T-cell (primary cell): ENCODE results near the gene RBM43. TPM values are rescaled to one million over a fixed set of nuclear protein-coding genes. Genes with fewer than 3 reads are reported as not detected.

Experiments used
- ATAC-seq, 4 experiments: fragments of 200-7000 bp in 3 of 4; fragments of 150-1000 bp in 1 of 4; cut with Tn5 transposase; replicated peaks in 1 of 4; 1 replicate in 3 of 4; 2 replicates in 1 of 4; pipeline ENCODE4 v1.10.0; 2021; ENCODE audit warnings: moderate library complexity in 3 of 4, mild to moderate bottlenecking in 2 of 4, moderate number of reproducible peaks in 1 of 4
- CTCF ChIA-PET, 2 donors: fragments of 300-600 bp; sonication (Branson Sonifier 250); formaldehyde crosslinking; loops; one replicate each; lab custom pipeline; 2022; ENCODE audit warnings: antibody characterized with exemption in 2 of 2; lab: Charles Lee
- POLR2A ChIA-PET, 2 donors: fragments of 300-600 bp; sonication (Branson Sonifier 250); formaldehyde crosslinking; loops; one replicate each; lab custom pipeline; 2022; ENCODE audit warnings: antibody characterized with exemption in 2 of 2; lab: Charles Lee
- DNase-seq, 35 experiments: peaks; one replicate each; pipeline versions ENCODE4 v3.0.0 to v3.0.0-alpha.2; 2013 to 2023
- H3K27ac ChIP-seq: one replicate; pipeline ENCODE4 v1.5.1; 2013; ENCODE audit warnings: low read length
- H3K27me3 ChIP-seq, 2 experiments: replicated peaks in 1 of 2; 1 replicate in 1 of 2; 2 replicates in 1 of 2; pipeline versions ENCODE4 v1.6.1 to v1.7.0; 2013; ENCODE audit warnings: low read length in 1 of 2, mixed read lengths in 1 of 2; ENCODE audit not compliant: control insufficient read depth in 2 of 2, insufficient read depth in 2 of 2; ENCODE audit errors: extremely low read depth in 1 of 2
- H3K36me3 ChIP-seq, 2 donors: 1 replicate in 1 of 2; 2 replicates in 1 of 2; pipeline versions ENCODE4 v1.6.1 to v1.7.0; 2013; ENCODE audit warnings: low read length in 1 of 2; ENCODE audit not compliant: control insufficient read depth in 2 of 2, insufficient read depth in 1 of 2; ENCODE audit errors: extremely low read depth in 1 of 2
- H3K4me1 ChIP-seq, 2 experiments: 1 replicate in 1 of 2; 2 replicates in 1 of 2; pipeline versions ENCODE4 v1.6.1 to v1.7.0; 2013; ENCODE audit warnings: low read length in 2 of 2, mixed read lengths in 1 of 2; ENCODE audit not compliant: insufficient read depth in 2 of 2, control insufficient read depth in 1 of 2; ENCODE audit errors: extremely low read depth in 1 of 2
- H3K4me3 ChIP-seq, 2 donors: 1 replicate in 1 of 2; 2 replicates in 1 of 2; pipeline versions ENCODE4 v1.5.1 to v1.7.0; 2013; ENCODE audit warnings: mild to moderate bottlenecking in 2 of 2, low read length in 1 of 2, moderate library complexity in 1 of 2; ENCODE audit not compliant: control insufficient read depth in 1 of 2; ENCODE audit errors: extremely low read depth in 1 of 2
- H3K9me3 ChIP-seq: 2 replicates; pipeline ENCODE4 v1.7.0; 2013
- H3K27ac Mint-ChIP-seq, 2 donors: one replicate each; pipeline ENCODE4 v1.8.0; 2020 to 2021; ENCODE audit warnings: mild to moderate bottlenecking in 2 of 2, mixed read lengths in 2 of 2
- H3K27me3 Mint-ChIP-seq, 2 donors: one replicate each; pipeline ENCODE4 v1.8.0; 2021 to 2022; ENCODE audit warnings: mixed read lengths in 2 of 2
- H3K36me3 Mint-ChIP-seq: one replicate; pipeline ENCODE4 v1.8.0; 2021; ENCODE audit warnings: mixed read lengths
- H3K4me1 Mint-ChIP-seq, 3 donors: one replicate each; pipeline ENCODE4 v1.8.0; 2020 to 2022; ENCODE audit warnings: mixed read lengths in 3 of 3, mild to moderate bottlenecking in 1 of 3
- H3K4me3 Mint-ChIP-seq, 3 donors: one replicate each; pipeline ENCODE4 v1.8.0; 2020 to 2022; ENCODE audit warnings: mild to moderate bottlenecking in 3 of 3, mixed read lengths in 3 of 3, moderate library complexity in 3 of 3
- H3K9me3 Mint-ChIP-seq, 3 donors: one replicate each; pipeline ENCODE4 v1.8.0; 2020 to 2022; ENCODE audit warnings: mixed read lengths in 3 of 3
- WGBS: methylation state at CpG from one replicate; pipeline ENCODE4 v1.1.5; 2013; ENCODE audit warnings: missing lambda C conversion rate; ENCODE audit not compliant: insufficient coverage; 5-methylcytosine and 5-hydroxymethylcytosine counted together
- total RNA-seq, 35 experiments: library from RNA in 6 of 35; stranded (reverse) in 6 of 35; fragments of 120-200 nt in 1 of 35; gene quantifications; one replicate each; pipeline versions ENCODE4 v1.2.1 to v1.2.4 and lab custom pipeline; 2013 to 2026

RBM43 gene
- total RNA-seq, 5 donors from 2014 or later (not counting 1 experiment from before 2014, with no cell fraction given) = 11.4 to 18.2 (median 16.8) TPM

DNA sequence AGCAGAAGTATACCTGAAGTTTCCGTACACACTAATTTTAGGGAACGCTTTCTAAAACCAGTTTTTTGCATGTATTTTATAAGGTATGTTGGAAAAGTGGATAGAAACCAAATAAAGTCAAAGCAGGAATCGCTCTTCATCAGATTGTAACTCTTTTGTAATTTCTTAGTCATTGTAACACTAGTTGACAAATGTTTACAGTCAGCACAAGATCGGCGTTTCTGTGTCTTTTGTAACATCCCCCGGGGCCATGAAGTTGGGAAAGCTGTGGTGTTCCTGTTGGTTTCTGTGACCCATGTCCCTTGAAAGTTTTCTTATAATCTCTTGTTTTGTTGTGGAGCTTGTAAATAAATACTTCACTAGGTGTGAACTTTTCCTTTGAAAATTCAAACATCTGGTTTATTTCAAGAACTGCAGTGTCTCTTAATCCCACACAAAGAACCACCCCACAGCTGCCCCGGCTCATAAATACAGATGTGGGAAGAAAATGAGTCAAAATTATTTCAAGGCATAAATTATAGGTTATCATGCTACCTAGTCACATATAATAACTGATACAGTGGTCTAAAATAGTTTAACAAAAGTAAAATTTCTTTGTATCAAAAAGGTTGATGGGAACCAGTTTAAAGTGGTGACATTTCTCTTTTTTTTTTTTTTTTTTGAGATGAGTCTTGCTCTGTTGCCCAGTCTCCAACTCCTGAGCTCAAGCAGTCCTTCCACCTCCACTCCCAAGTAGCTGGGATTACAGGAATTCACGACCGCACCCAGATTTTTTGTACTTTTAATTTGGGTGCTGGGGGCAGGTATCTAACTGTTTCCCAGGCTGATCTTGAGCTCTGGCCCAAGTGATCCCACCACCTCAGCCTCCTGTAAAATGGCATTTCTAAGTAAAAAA lies 28.6 kb upstream of the RBM43 start:
- no peaks in the 10 kb centered on the region for H3K36me3 ChIP-seq
- H3K4me1 Mint-ChIP-seq = peaks cover 47 to 54% (median 53%) of the 10 kb centered on the region in 3 donors
- ChIA-PET POLR2A (interaction anchor here (0.6 to 1.3 kb wide), 4 partner anchors 29 to 1703 kb away, joined by 3 to 6 read pairs (median 3); partner anchors contain the start of gene RBM43 (in 1 of the 2)), CTCF (interaction anchor here (0.6 to 1.8 kb wide), 8 partner anchors 26 to 1729 kb away, joined by 3 to 9 read pairs (median 4); partner anchors contain the start of gene RBM43 (in 1 of the 2))
- peak overlapping the region; percentile 83 to 91 (median 91) for H3K4me3 Mint-ChIP-seq
- H3K9me3 Mint-ChIP-seq = no peaks in the 10 kb centered on the region
- H3K27me3 ChIP-seq = peaks cover 0 to under 1% of the 10 kb centered on the region in 2 experiments
- peak overlapping the region; percentile 84 to 91 for H3K4me3 ChIP-seq
- peaks cover 18 to 22% of the 10 kb centered on the region in 2 experiments for H3K4me1 ChIP-seq
- no CpG with 5 or more reads among the region's 9 CpGs for whole genome bisulfite sequencing
- H3K9me3 ChIP-seq = no peaks in the 10 kb centered on the region
- H3K27ac ChIP-seq = peak overlapping the region; percentile 98
- H3K27ac Mint-ChIP-seq = peak overlapping the region; percentile 96 to 99
- peak in 13 of 35 experiments; percentile 1 to 25 (median 9) for DNase-seq
- peak; percentile 18 to 31 (median 26) for ATAC-seq
- peaks cover 5% of the 10 kb centered on the region for H3K36me3 Mint-ChIP-seq
- no peaks in the 10 kb centered on the region for H3K27me3 Mint-ChIP-seq

DNA sequence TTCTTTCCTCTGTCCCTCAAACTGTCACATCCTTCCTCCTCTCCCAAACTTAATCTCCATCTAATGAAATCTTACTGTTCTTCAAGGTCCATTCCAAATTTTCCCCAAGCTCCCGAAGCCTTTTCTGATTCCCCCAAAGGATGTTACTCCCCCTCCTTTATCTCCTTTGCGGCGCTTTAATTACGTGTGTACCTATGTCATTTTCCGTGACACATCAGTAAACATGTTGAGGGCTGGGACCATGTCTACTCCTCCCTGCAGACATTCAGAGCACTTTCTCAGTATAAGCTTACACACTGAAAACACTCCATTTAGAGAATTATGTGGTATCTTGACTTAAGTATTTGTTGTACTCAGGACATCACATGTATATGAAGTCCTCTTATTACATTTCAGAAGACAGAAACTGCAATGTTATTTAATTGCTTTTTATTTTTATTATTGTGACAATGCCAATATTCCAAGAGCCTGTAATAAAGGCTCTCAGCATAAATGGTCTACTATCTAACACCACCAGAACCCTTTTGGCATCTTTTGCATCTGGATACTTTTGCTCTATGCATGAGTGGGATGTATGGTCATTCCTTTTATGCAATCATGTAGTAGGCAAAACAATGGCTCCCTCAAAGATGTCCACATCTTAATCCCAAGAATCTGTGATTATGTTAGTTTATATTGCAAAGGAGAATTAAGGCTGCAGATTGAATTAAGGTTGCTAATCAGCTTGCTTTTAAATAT lies 26.0 kb upstream of the RBM43 start:
- 88% methylated on average over 1 of the region's 5 CpGs for WGBS
- Histone ChIP-seq H3K4me1 (peaks cover 18 to 22% of the 10 kb centered on the region in 2 experiments), H3K4me3 (peak overlapping the region; percentile 84 to 91), H3K27ac (peak overlapping the region; percentile 98), H3K36me3 (no peaks in the 10 kb centered on the region), H3K27me3 (no peaks in the 10 kb centered on the region), H3K9me3 (no peaks in the 10 kb centered on the region)
- no peaks in the 10 kb centered on the region for H3K9me3 Mint-ChIP-seq
- H3K4me3 Mint-ChIP-seq = peak overlapping the region; percentile 83 to 91 (median 91)
- DNase-seq = no peak
- no peak for ATAC-seq
- peak overlapping the region; percentile 93 to 96 for H3K27ac Mint-ChIP-seq
- peaks cover 57 to 69% (median 65%) of the 10 kb centered on the region in 3 donors for H3K4me1 Mint-ChIP-seq
- ChIA-PET POLR2A (no interaction called here), CTCF (interaction anchor here in 1 of 2 donors (0.5 kb wide), 1 partner anchor 79 kb away, joined by 3 read pairs; no protein-coding TSS in a partner anchor)
- peaks cover 8% of the 10 kb centered on the region for H3K36me3 Mint-ChIP-seq
- no peaks in the 10 kb centered on the region for H3K27me3 Mint-ChIP-seq

DNA sequence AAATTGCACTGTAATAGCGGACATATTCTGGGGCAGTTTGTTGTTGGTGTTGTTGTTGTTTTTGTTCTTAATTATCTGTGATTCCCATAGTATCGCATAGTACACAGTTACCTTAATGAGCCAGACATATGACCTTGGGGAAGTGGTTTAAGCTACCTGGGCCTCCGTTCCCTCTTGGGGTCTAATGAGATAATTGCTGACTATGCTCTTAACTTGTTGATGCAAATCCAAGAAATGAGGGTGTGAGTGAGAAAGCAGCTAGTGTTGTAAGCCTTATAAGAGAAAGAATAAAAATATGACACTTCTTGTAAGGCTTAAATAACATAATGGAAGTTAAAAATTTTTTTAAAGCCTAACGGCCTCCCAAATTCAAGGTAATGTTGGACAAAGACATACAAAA lies 20.7 kb upstream of the RBM43 start:
- ChIA-PET CTCF (no interaction called here), POLR2A (no interaction called here)
- Histone ChIP-seq H3K4me3 (no peak overlapping the region), H3K9me3 (no peaks in the 10 kb centered on the region), H3K4me1 (peaks cover under 1 to 4% of the 10 kb centered on the region in 2 experiments), H3K27ac (no peak overlapping the region), H3K36me3 (peaks cover 1 to 44% of the 10 kb centered on the region in 2 donors), H3K27me3 (no peaks in the 10 kb centered on the region)
- 83% methylated on average over 1 of the region's 4 CpGs for WGBS
- no peak overlapping the region for H3K4me3 Mint-ChIP-seq
- no peak overlapping the region for H3K27ac Mint-ChIP-seq
- H3K36me3 Mint-ChIP-seq = peaks cover 31% of the 10 kb centered on the region
- H3K27me3 Mint-ChIP-seq = no peaks in the 10 kb centered on the region
- DNase-seq (no peak), ATAC-seq (no peak)
- H3K4me1 Mint-ChIP-seq = peaks cover 32 to 40% (median 37%) of the 10 kb centered on the region in 3 donors
- no peaks in the 10 kb centered on the region for H3K9me3 Mint-ChIP-seq

DNA sequence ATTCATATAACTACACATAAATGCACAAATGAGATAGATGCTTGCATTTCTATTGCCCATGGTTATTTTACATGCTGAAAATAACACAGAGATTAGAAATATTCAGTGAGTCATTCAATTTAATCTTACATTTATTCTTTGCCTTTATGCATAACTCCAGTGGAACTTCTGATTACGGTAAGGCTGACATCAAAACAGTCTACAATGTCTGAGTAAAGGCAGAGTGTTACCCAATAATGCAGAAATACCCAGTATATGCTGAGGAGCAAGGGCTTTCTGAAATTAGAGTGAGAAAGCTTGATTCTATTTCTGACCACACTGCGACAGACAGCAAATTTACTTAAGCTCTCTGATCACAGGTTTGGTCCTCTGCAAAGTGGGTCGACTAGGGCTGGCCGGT lies 18.6 kb upstream of the RBM43 start:
- ChIA-PET CTCF (interaction anchor here in 1 of 2 donors (0.6 kb wide), 1 partner anchor 157 kb away, joined by 4 read pairs; no protein-coding TSS in a partner anchor), POLR2A (interaction anchor here in 1 of 2 donors (0.8 kb wide), 1 partner anchor 10 kb away, joined by 3 read pairs; no protein-coding TSS in a partner anchor)
- H3K4me3 Mint-ChIP-seq = no peak overlapping the region
- no peaks in the 10 kb centered on the region for H3K9me3 Mint-ChIP-seq
- ATAC-seq (no peak), DNase-seq (no peak)
- Histone ChIP-seq H3K27ac (no peak overlapping the region), H3K4me1 (no peaks in the 10 kb centered on the region), H3K4me3 (no peak overlapping the region), H3K27me3 (no peaks in the 10 kb centered on the region), H3K36me3 (peaks cover 9 to 62% of the 10 kb centered on the region in 2 donors), H3K9me3 (no peaks in the 10 kb centered on the region)
- H3K4me1 Mint-ChIP-seq = peaks cover 11 to 20% (median 17%) of the 10 kb centered on the region in 3 donors
- H3K27me3 Mint-ChIP-seq = no peaks in the 10 kb centered on the region
- no peak overlapping the region for H3K27ac Mint-ChIP-seq
- no CpG with 5 or more reads among the region's 4 CpGs for WGBS
- peaks cover 49% of the 10 kb centered on the region for H3K36me3 Mint-ChIP-seq

DNA sequence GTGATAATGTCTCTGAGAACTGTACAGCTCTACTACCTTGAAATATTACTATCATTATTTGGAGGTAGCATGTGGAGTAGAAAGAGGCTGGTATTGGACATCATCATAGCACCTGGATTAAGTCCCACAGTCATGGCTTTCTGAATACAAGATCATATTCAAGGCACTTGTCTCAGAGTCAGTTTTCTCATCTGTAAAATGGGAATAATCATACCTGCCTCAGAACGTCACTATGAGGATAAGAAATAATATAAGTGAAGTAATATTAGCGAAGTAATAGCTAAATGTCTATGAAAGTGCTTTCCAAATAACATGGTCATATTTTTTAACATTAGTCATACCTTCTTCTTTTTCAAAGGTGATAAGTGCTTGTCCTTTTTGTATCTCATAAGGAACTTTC lies 16.8 kb upstream of the RBM43 start:
- Mint-ChIP-seq H3K27ac (no peak overlapping the region), H3K4me3 (no peak overlapping the region), H3K36me3 (peaks cover 53% of the 10 kb centered on the region), H3K9me3 (no peaks in the 10 kb centered on the region), H3K27me3 (no peaks in the 10 kb centered on the region), H3K4me1 (peaks cover 0 to 5% (median 4%) of the 10 kb centered on the region in 3 donors)
- ATAC-seq (no peak), DNase-seq (no peak)
- POLR2A ChIA-PET = interaction anchor here in 1 of 2 donors (0.6 kb wide), 1 partner anchor 19 kb away, joined by 3 read pairs; no protein-coding TSS in a partner anchor
- H3K27ac ChIP-seq = no peak overlapping the region
- H3K4me3 ChIP-seq = no peak overlapping the region
- no CpG with 5 or more reads among the region's 2 CpGs for WGBS
- H3K4me1 ChIP-seq = no peaks in the 10 kb centered on the region
- H3K9me3 ChIP-seq = no peaks in the 10 kb centered on the region
- no peaks in the 10 kb centered on the region for H3K27me3 ChIP-seq
- CTCF ChIA-PET = no interaction called here
- peaks cover 15 to 77% of the 10 kb centered on the region in 2 donors for H3K36me3 ChIP-seq

DNA sequence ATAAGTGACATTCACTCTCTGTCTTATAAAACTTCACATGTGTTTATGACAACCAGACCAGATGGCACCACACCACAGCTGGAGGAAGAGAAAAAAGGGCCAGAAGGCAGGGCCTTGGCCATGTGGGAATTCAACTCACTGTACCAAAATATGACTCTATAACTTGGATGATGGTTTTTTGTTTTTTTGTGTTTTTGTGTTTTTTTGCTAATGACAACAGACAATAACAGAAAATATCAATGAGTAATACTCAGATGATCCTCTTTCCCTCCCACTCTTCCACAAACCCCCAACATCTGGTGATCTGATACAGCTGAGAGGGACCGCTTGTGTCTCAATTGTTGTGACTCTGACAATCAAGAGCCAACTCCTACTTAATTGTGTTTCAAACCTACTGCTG lies 15.4 kb upstream of the RBM43 start:
- Mint-ChIP-seq H3K27me3 (no peaks in the 10 kb centered on the region), H3K4me1 (peaks cover 0 to under 1% (median under 1%) of the 10 kb centered on the region in 3 donors), H3K36me3 (peaks cover 58% of the 10 kb centered on the region), H3K27ac (no peak overlapping the region), H3K4me3 (no peak overlapping the region), H3K9me3 (no peaks in the 10 kb centered on the region)
- Histone ChIP-seq H3K9me3 (no peaks in the 10 kb centered on the region), H3K4me3 (no peak overlapping the region), H3K27ac (no peak overlapping the region), H3K4me1 (no peaks in the 10 kb centered on the region), H3K27me3 (no peaks in the 10 kb centered on the region), H3K36me3 (peaks cover 16 to 86% of the 10 kb centered on the region in 2 donors)
- 100% methylated on average over 1 of the region's 1 CpG for WGBS
- ChIA-PET POLR2A (no interaction called here), CTCF (interaction anchor here in 1 of 2 donors (0.6 kb wide), 1 partner anchor 341 kb away, joined by 3 read pairs; no protein-coding TSS in a partner anchor)
- ATAC-seq (no peak), DNase-seq (no peak)
